ENCODE measurements around the gene ACAP1. TPM values are rescaled to one million over a fixed set of nuclear protein-coding genes. Genes with fewer than 3 reads are reported as not detected.

Gene ACAP1
- total and polyA plus RNA-seq, 9 of the 15 experiments (the other 6 are each of a cell fraction or from before 2014, with no cell fraction given) = 0.15 to 8.5 (median 2.4) TPM

DNA sequence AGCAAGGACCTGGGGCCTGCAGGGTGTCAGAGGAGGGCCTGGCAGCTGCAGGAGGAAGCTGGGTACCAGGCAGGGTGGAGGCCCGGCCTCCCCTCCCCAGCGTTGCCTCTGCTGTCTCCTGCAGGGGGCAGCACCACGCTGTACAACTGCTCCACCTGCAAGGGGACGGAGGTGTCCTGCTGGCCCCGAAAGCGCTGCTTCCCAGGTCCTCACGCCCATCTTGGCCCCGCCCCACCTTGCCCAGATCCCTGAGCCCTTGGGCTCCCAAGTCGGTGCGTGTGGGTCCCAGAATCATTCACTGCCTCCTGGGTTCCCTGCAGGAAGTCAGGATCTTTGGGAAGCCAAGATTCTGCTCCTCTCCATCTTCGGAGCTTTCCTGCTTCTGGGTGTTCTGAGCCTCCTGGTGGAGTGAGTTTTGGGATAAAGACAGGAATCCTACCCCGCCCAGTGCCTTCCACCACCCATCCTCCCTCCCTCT is 19.8 kb downstream of the ACAP1 start (continued):
- TF ChIP-seq STAG1 (CRISPR knock-in tag; IDR thresholded peaks at IDR 0.05; ENCODE audit: borderline replicate concordance) = peak; percentile 77
- TF ChIP-seq, protein P1, sequence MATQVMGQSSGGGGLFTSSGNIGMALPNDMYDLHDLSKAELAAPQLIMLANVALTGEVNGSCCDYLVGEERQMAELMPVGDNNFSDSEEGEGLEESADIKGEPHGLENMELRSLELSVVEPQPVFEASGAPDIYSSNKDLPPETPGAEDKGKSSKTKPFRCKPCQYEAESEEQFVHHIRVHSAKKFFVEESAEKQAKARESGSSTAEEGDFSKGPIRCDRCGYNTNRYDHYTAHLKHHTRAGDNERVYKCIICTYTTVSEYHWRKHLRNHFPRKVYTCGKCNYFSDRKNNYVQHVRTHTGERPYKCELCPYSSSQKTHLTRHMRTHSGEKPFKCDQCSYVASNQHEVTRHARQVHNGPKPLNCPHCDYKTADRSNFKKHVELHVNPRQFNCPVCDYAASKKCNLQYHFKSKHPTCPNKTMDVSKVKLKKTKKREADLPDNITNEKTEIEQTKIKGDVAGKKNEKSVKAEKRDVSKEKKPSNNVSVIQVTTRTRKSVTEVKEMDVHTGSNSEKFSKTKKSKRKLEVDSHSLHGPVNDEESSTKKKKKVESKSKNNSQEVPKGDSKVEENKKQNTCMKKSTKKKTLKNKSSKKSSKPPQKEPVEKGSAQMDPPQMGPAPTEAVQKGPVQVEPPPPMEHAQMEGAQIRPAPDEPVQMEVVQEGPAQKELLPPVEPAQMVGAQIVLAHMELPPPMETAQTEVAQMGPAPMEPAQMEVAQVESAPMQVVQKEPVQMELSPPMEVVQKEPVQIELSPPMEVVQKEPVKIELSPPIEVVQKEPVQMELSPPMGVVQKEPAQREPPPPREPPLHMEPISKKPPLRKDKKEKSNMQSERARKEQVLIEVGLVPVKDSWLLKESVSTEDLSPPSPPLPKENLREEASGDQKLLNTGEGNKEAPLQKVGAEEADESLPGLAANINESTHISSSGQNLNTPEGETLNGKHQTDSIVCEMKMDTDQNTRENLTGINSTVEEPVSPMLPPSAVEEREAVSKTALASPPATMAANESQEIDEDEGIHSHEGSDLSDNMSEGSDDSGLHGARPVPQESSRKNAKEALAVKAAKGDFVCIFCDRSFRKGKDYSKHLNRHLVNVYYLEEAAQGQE (IDR thresholded peaks at IDR 0.05; ENCODE audit: borderline replicate concordance) = peak; percentile 86
- TF ChIP-seq, protein P1 (CRISPR knock-in tag; IDR thresholded peaks at IDR 0.05; ENCODE audit: low read depth) = no peak
- TF ChIP-seq RCOR1 (IDR thresholded peaks at IDR 0.05; ENCODE audit: borderline replicate concordance in 1 of 2, low read depth in 2 of 2, low read length in 2 of 2) = peak in 1 of 2 experiments; percentile 61; a peak in 2 of 4 replicates
- TF ChIP-seq, protein P2, sequence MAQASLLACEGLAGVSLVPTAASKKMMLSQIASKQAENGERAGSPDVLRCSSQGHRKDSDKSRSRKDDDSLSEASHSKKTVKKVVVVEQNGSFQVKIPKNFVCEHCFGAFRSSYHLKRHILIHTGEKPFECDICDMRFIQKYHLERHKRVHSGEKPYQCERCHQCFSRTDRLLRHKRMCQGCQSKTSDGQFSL (CRISPR knock-in tag; IDR thresholded peaks at IDR 0.05) = peak; percentile 67; the same call in 1 of the 2 replicates
- TF ChIP-seq, protein P2 (tag; IDR thresholded peaks at IDR 0.05) = no peak
- peak; percentile 38; the same call in 1 of the 2 replicates for TF ChIP-seq ZBTB7A (IDR thresholded peaks at IDR 0.05; ENCODE audit: borderline replicate concordance, control insufficient read depth, low read depth, low read length)
- TF ChIP-seq ARID2 (IDR thresholded peaks at IDR 0.05) = peak; percentile 9; the same call in 1 of the 2 replicates
- no peak for TF ChIP-seq HCFC1 (IDR thresholded peaks at IDR 0.05; ENCODE audit: low read depth, low read length)
- TF ChIP-seq, protein P3, sequence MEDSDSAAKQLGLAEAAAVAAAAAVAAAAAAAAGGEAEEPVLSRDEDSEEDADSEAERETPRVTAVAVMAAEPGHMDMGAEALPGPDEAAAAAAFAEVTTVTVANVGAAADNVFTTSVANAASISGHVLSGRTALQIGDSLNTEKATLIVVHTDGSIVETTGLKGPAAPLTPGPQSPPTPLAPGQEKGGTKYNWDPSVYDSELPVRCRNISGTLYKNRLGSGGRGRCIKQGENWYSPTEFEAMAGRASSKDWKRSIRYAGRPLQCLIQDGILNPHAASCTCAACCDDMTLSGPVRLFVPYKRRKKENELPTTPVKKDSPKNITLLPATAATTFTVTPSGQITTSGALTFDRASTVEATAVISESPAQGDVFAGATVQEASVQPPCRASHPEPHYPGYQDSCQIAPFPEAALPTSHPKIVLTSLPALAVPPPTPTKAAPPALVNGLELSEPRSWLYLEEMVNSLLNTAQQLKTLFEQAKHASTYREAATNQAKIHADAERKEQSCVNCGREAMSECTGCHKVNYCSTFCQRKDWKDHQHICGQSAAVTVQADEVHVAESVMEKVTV (CRISPR knock-in tag; IDR thresholded peaks at IDR 0.05) = peak; percentile 50
- TF ChIP-seq, protein P4, sequence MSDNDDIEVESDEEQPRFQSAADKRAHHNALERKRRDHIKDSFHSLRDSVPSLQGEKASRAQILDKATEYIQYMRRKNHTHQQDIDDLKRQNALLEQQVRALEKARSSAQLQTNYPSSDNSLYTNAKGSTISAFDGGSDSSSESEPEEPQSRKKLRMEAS (CRISPR knock-in tag; IDR thresholded peaks at IDR 0.05) = 0 out of 2 replicates have a peak, but pooled peaks have one; percentile 29
- TF ChIP-seq, protein P5, sequence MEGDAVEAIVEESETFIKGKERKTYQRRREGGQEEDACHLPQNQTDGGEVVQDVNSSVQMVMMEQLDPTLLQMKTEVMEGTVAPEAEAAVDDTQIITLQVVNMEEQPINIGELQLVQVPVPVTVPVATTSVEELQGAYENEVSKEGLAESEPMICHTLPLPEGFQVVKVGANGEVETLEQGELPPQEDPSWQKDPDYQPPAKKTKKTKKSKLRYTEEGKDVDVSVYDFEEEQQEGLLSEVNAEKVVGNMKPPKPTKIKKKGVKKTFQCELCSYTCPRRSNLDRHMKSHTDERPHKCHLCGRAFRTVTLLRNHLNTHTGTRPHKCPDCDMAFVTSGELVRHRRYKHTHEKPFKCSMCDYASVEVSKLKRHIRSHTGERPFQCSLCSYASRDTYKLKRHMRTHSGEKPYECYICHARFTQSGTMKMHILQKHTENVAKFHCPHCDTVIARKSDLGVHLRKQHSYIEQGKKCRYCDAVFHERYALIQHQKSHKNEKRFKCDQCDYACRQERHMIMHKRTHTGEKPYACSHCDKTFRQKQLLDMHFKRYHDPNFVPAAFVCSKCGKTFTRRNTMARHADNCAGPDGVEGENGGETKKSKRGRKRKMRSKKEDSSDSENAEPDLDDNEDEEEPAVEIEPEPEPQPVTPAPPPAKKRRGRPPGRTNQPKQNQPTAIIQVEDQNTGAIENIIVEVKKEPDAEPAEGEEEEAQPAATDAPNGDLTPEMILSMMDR (IDR thresholded peaks at IDR 0.05 in 2 of 3, conservative IDR thresholded peaks at IDR 0.05 in 1 of 3; ENCODE audit: insufficient read depth in 2 of 3, low read depth in 1 of 3, low read length in 3 of 3) = peak; percentile 81 to 86 (median 84)
- no peak for TF ChIP-seq ZC3H8 (IDR thresholded peaks at IDR 0.05)
- TF ChIP-seq KLF13 (tag; IDR thresholded peaks at IDR 0.05; ENCODE audit: borderline replicate concordance, low read depth) = 0 out of 2 replicates have a peak, but pooled peaks have one; percentile 18

All from K562 (cell line).